Ovary (tissue), 9 donors: ENCODE measurements around the gene PDE5A. TPM values are rescaled to one million over a fixed set of nuclear protein-coding genes. Genes with fewer than 3 reads are reported as not detected.

ENCODE experiments used
- DNase-seq, 5 donors: peaks; one replicate each; pipeline ENCODE4 v3.0.0-alpha.2; 2019 to 2020
- H3K27ac ChIP-seq, 2 donors: fragments of 200-600 bp; one replicate each; pipeline versions ENCODE4 v1.5.1 to v1.8.0; 2019 to 2022
- H3K27me3 ChIP-seq: fragments of 200-600 bp; one replicate; pipeline ENCODE4 v1.8.0; 2022
- H3K36me3 ChIP-seq: fragments of 200-600 bp; sonication (generic); one replicate; pipeline ENCODE4 v1.5.1; 2019
- H3K4me1 ChIP-seq: one replicate; pipeline ENCODE4 v1.8.1; 2013; ENCODE audit warnings: mild to moderate bottlenecking, moderate library complexity; ENCODE audit not compliant: insufficient read depth
- H3K4me3 ChIP-seq: fragments of 200-600 bp; sonication (generic); one replicate; pipeline ENCODE4 v1.5.1; 2017
- H3K9me3 ChIP-seq, 2 donors: fragments of 200-600 bp in 1 of 2; sonication (generic) in 1 of 2; one replicate each; pipeline versions ENCODE4 v1.5.1 to v1.8.1; 2013 to 2019; ENCODE audit warnings: mild to moderate bottlenecking in 1 of 2, moderate library complexity in 1 of 2
- EP300 ChIP-seq: sonication (generic); formaldehyde crosslinking; IDR thresholded peaks from one replicate; pipeline ENCODE4 v1.6.1; 2017; ENCODE audit warnings: antibody characterized with exemption
- POLR2A ChIP-seq: fragments of 450-650 bp; IDR thresholded peaks from one replicate; pipeline ENCODE4 v1.6.1; 2017; ENCODE audit warnings: antibody characterized with exemption, mild to moderate bottlenecking, moderate library complexity
- WGBS, 3 donors: extraction: QIAGEN DNeasy Blood & Tissue Kit in 1 of 3; methylation state at CpG; one replicate each; pipeline versions ENCODE4 v1.1.5 to v1.1.7; 2013 to 2017; 5-methylcytosine and 5-hydroxymethylcytosine counted together
- intact Hi-C, 4 donors: fragments of 100-400 bp; cut with DNase I; formaldehyde crosslinking; loops; one replicate each; pipeline versions ENCODE4 v1.11.0 to v1.15.1; 2022 to 2023
- polyA plus RNA-seq, 2 donors: library from polyadenylated mRNA; stranded (reverse); fragments of 200-250 nt in 1 of 2; fragments of 350-450 nt in 1 of 2; fragmentation: Illumina TruSeq in 1 of 2; extraction: RNeasy Lipid Tissue Mini Kit (QIAGEN cat#74804) in 1 of 2; gene quantifications; one replicate each; pipeline ENCODE4 v1.2.3, GENCODE V29; 2013 to 2014
- total RNA-seq, 7 donors: library from RNA; depleted of rRNA in 2 of 7; stranded (reverse); fragments of >200 nt in 2 of 7; fragmentation: NEBNext Ultra II Directional in 3 of 7; extraction: Animal tissue kit (Norgen Biotek cat#: 25700) in 3 of 7; gene quantifications; one replicate each; pipeline versions ENCODE4 v1.1.0 to v1.2.4, GENCODE V29; 2016 to 2023
- TF ChIP-seq, protein P1 (sequence below), 3 donors: fragments of 450-650 bp in 2 of 3; fragments of 200-600 bp in 1 of 3; IDR thresholded peaks; one replicate each; pipeline versions ENCODE4 v1.5.1 to v1.8.0; 2016 to 2022; ENCODE audit warnings: antibody characterized with exemption in 3 of 3, mild to moderate bottlenecking in 1 of 3
- donor health status: DM: no; HTN: no; CAD: no; lungs with moderate emphysema.
- donor health status: DM: no; HTN: no; CAD: no.
- donor health status: Bipolar disorder and iron deficiency.
- donor health status: DM: yes; HTN: yes; CAD: no.
- donor health status: DM: no; HTN: no; CAD: no.
- donor health status: DM: yes; HTN: yes; CAD: no.

The PDE5A gene
- total and polyA plus RNA-seq, 9 donors = 4.6 to 25.3 (median 9.7) TPM

DNA sequence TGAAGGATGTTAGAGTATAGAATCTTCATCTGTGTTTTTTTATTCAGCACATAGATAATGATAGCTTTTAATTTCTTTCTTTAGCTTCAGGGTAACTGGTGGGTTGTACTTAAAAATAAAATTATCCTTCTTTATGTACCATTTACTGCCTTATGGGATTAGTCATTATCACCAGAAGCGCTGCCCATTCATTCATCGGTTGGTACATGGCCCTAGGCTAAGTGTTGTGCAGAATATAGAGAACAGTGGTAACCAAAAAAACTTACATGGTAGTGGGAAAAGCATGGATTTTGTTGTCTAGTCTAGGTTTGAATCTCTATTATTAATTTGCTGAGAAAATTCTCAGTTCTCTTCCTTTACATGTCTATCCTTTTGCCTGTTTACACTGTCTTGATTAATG, 43.5 kb upstream of the PDE5A start:
- no peak for DNase-seq
- H3K4me3 ChIP-seq = no peak overlapping the region
- H3K27me3 ChIP-seq = no peaks in the 10 kb centered on the region
- no peak overlapping the region for H3K27ac ChIP-seq
- H3K9me3 ChIP-seq = no peaks in the 10 kb centered on the region
- intact Hi-C loops = no loop called here
- no peaks in the 10 kb centered on the region for H3K36me3 ChIP-seq
- H3K4me1 ChIP-seq = no peaks in the 10 kb centered on the region
- TF ChIP-seq, protein P1, sequence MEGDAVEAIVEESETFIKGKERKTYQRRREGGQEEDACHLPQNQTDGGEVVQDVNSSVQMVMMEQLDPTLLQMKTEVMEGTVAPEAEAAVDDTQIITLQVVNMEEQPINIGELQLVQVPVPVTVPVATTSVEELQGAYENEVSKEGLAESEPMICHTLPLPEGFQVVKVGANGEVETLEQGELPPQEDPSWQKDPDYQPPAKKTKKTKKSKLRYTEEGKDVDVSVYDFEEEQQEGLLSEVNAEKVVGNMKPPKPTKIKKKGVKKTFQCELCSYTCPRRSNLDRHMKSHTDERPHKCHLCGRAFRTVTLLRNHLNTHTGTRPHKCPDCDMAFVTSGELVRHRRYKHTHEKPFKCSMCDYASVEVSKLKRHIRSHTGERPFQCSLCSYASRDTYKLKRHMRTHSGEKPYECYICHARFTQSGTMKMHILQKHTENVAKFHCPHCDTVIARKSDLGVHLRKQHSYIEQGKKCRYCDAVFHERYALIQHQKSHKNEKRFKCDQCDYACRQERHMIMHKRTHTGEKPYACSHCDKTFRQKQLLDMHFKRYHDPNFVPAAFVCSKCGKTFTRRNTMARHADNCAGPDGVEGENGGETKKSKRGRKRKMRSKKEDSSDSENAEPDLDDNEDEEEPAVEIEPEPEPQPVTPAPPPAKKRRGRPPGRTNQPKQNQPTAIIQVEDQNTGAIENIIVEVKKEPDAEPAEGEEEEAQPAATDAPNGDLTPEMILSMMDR (IDR thresholded peaks at IDR 0.05) = no peak
- TF ChIP-seq POLR2A (no peak), EP300 (no peak)
- WGBS, 3 donors = 96 to 99% (median 98%) methylated on average over 2 of the region's 2 CpGs

DNA sequence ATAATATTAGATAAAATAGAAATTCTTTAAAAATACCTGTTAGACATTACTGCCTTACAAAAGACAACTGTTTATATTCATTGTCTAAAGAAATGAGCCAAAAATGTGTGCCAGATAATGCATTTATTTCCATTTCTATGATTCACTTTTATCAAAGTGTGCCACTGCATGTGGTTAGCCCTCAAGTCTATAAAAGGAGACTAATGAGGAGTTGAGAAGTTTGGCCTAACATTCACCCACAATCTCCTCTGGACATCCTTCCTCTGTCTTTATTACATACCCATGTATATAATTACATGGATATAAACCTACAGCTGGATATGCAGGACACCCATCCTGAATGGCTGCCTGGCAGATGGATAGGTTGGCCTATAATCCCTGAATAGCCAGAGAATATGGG, 42.6 kb upstream of the PDE5A start:
- no peak overlapping the region for H3K27ac ChIP-seq
- H3K9me3 ChIP-seq = no peaks in the 10 kb centered on the region
- DNase-seq = no peak
- TF ChIP-seq POLR2A = no peak
- no peak for TF ChIP-seq EP300
- TF ChIP-seq, protein P1 (IDR thresholded peaks at IDR 0.05) = no peak
- no peaks in the 10 kb centered on the region for H3K27me3 ChIP-seq
- H3K4me3 ChIP-seq = no peak overlapping the region
- no peaks in the 10 kb centered on the region for H3K4me1 ChIP-seq
- no peaks in the 10 kb centered on the region for H3K36me3 ChIP-seq
- intact Hi-C loops = no loop called here

DNA sequence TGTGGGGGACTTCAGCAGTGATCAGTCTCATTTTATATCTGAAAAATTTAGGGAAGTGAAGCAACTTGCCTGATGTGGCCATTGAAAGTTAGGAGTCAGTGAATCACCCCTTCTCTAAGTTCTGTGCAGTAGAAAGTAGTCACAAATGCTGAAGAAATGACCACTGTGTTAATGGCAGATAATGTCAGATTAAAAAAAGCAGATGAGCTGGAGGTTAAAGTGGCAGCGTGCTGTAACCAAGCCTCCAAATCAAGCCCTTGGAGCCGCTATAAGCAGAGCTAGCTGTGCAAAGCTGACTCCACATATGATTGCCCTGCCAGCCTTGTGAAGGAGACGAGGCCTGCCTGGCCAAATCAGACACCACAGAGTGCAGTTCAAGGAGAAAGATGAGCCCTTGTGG, 39.2 kb upstream of the PDE5A start:
- no peak overlapping the region for H3K27ac ChIP-seq
- no peaks in the 10 kb centered on the region for H3K27me3 ChIP-seq
- no peak for DNase-seq
- H3K4me1 ChIP-seq = no peaks in the 10 kb centered on the region
- WGBS, 3 donors = 71 to 77% (median 76%) methylated on average over 3 of the region's 3 CpGs
- TF ChIP-seq POLR2A = no peak
- TF ChIP-seq, protein P1 (IDR thresholded peaks at IDR 0.05) = no peak
- no peak for TF ChIP-seq EP300
- H3K4me3 ChIP-seq = no peak overlapping the region
- intact Hi-C loops = no loop called here
- no peaks in the 10 kb centered on the region for H3K36me3 ChIP-seq
- H3K9me3 ChIP-seq = no peaks in the 10 kb centered on the region

DNA sequence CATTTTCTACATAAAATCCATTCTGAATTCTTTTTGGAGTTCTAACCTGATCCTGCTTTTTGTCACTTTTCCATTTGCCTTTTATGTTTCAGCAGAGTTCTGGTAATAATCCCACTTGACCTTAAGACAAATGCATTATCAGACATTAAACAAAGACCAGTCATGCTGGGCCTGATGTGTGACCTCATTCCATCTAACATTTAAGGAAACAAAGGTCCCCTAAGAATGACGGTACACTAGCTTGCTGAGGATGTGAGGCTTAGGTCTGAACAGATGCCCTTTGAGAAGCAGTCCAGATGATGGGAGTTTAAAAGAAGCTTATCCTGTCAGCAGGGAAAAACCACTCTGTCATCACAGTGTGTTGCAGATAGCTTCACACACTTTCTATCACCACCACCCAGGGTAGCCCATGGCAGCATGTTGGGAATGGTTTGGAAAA, 38.1 kb upstream of the PDE5A start:
- no peaks in the 10 kb centered on the region for H3K4me1 ChIP-seq
- 69 to 74% (median 70%) methylated on average over 1 of the region's 1 CpG for WGBS, 3 donors
- TF ChIP-seq POLR2A = no peak
- TF ChIP-seq, protein P1 (IDR thresholded peaks at IDR 0.05) = no peak
- no peaks in the 10 kb centered on the region for H3K27me3 ChIP-seq
- H3K27ac ChIP-seq = no peak overlapping the region
- intact Hi-C loops = no loop called here
- H3K4me3 ChIP-seq = no peak overlapping the region
- no peaks in the 10 kb centered on the region for H3K9me3 ChIP-seq
- DNase-seq = no peak
- H3K36me3 ChIP-seq = no peaks in the 10 kb centered on the region

DNA sequence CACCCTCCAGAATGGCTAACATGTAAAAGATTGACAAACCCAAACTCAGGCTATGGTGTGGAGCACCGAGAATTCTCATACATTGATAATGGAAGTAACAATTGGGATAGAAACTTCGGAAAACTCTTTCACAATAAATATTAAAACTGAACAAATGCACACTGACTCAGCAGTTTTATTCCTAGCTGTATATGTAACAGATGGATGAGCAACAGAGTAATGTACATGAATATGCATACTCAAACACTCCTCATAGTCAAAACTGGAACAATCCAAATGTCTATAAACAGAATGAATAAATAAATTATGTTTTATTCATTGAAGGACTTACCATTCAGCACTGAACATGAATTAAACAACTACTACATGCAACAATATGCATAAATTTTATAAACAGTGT, 37.1 kb upstream of the PDE5A start:
- no peak overlapping the region for H3K27ac ChIP-seq
- H3K4me1 ChIP-seq = no peaks in the 10 kb centered on the region
- no peaks in the 10 kb centered on the region for H3K9me3 ChIP-seq
- H3K4me3 ChIP-seq = no peak overlapping the region
- TF ChIP-seq EP300 = no peak
- TF ChIP-seq, protein P1 (IDR thresholded peaks at IDR 0.05) = no peak
- TF ChIP-seq POLR2A = no peak
- DNase-seq = no peak
- no peaks in the 10 kb centered on the region for H3K27me3 ChIP-seq
- no peaks in the 10 kb centered on the region for H3K36me3 ChIP-seq
- intact Hi-C loops = no loop called here
- 94 to 98% (median 96%) methylated on average over 2 of the region's 2 CpGs for WGBS, 3 donors
